RWPE2 (cell line): Measurements from ENCODE around the gene AGTRAP.

Experiments
- ATAC-seq: fragments of 200-7000 bp; cut with Tn5 transposase; 3 replicates; pipeline ENCODE4 v1.9.1; 2021; ENCODE audit warnings: low read depth
- DNase-seq: peaks from one replicate; pipeline ENCODE4 v3.0.0-alpha.2; 2020; ENCODE audit warnings: low spot score
- H3K27ac ChIP-seq: fragments of 450-650 bp; 2 replicates; pipeline ENCODE4 v1.5.1; 2017; ENCODE audit warnings: mild to moderate bottlenecking; ENCODE audit not compliant: poor library complexity, severe bottlenecking
- H3K27me3 ChIP-seq: fragments of 250-450 bp; sonication (Bioruptor Pico); 2 replicates; pipeline ENCODE4 v1.5.1; 2021; ENCODE audit warnings: mild to moderate bottlenecking, moderate library complexity; ENCODE audit not compliant: insufficient read depth, poor library complexity, severe bottlenecking
- H3K36me3 ChIP-seq: fragments of 250-450 bp; sonication (Bioruptor Pico); 2 replicates; pipeline ENCODE4 v1.5.1; 2020; ENCODE audit warnings: low read depth, mild to moderate bottlenecking, moderate library complexity
- H3K4me1 ChIP-seq: fragments of 250-450 bp; sonication (Bioruptor Pico); 2 replicates; pipeline ENCODE4 v1.5.1; 2021; ENCODE audit warnings: mild to moderate bottlenecking, moderate library complexity; ENCODE audit not compliant: insufficient read depth, poor library complexity, severe bottlenecking
- H3K4me3 ChIP-seq: fragments of 250-450 bp; sonication (Bioruptor Pico); 2 replicates; pipeline ENCODE4 v1.5.1; 2021; ENCODE audit warnings: mild to moderate bottlenecking, moderate library complexity; ENCODE audit not compliant: severe bottlenecking
- H3K9me3 ChIP-seq: fragments of 250-450 bp; sonication (Bioruptor Pico); 2 replicates; pipeline ENCODE4 v1.5.1; 2021; ENCODE audit warnings: mild to moderate bottlenecking, moderate library complexity; ENCODE audit not compliant: severe bottlenecking
- CTCF ChIP-seq: fragments of 450-650 bp; IDR thresholded peaks from one replicate; pipeline ENCODE4 v1.5.1; 2017; ENCODE audit warnings: mild to moderate bottlenecking, moderate library complexity; ENCODE audit not compliant: poor library complexity, severe bottlenecking

AGTRAP gene

GRCh38 chr1:11772458-11772857, 36.5 kb downstream of the AGTRAP start:
- TF ChIP-seq CTCF = no peak
- Histone ChIP-seq H3K27me3 (no peaks in the 10 kb centered on the region), H3K27ac (no peak overlapping the region), H3K36me3 (no peaks in the 10 kb centered on the region), H3K4me1 (no peaks in the 10 kb centered on the region), H3K4me3 (no peak overlapping the region), H3K9me3 (no peaks in the 10 kb centered on the region)
- no peak for DNase-seq
- ATAC-seq = no peak

- no peak overlapping the region for H3K4me3 ChIP-seq
- H3K4me1 ChIP-seq = no peaks in the 10 kb centered on the region
- H3K27ac ChIP-seq = no peak overlapping the region
- H3K36me3 ChIP-seq = no peaks in the 10 kb centered on the region
- DNase-seq = no peak
- no peaks in the 10 kb centered on the region for H3K27me3 ChIP-seq
- H3K9me3 ChIP-seq = no peaks in the 10 kb centered on the region
- no peak for TF ChIP-seq CTCF
- no peak for ATAC-seq
These were observed 38.8 kb downstream of the AGTRAP start for GRCh38 chr1:11774753-11775152.

- H3K27me3 ChIP-seq = no peaks in the 10 kb centered on the region
- TF ChIP-seq CTCF = no peak
- no peaks in the 10 kb centered on the region for H3K9me3 ChIP-seq
- DNase-seq = no peak
- no peak for ATAC-seq
- H3K27ac ChIP-seq = no peak overlapping the region
- H3K4me3 ChIP-seq = no peak overlapping the region
- H3K4me1 ChIP-seq = no peaks in the 10 kb centered on the region
- no peaks in the 10 kb centered on the region for H3K36me3 ChIP-seq
These were observed 41.9 kb downstream of the AGTRAP start for GRCh38 chr1:11777658-11778322.

GRCh38 chr1:11778336-11778735, 42.4 kb downstream of the AGTRAP start:
- Histone ChIP-seq H3K4me1 (no peaks in the 10 kb centered on the region), H3K36me3 (no peaks in the 10 kb centered on the region), H3K9me3 (no peaks in the 10 kb centered on the region), H3K27ac (no peak overlapping the region), H3K4me3 (no peak overlapping the region), H3K27me3 (no peaks in the 10 kb centered on the region)
- ATAC-seq (no peak), DNase-seq (no peak)
- no peak for TF ChIP-seq CTCF

GRCh38 chr1:11778844-11779623, 43.1 kb downstream of the AGTRAP start:
- Histone ChIP-seq H3K9me3 (no peaks in the 10 kb centered on the region), H3K4me1 (no peaks in the 10 kb centered on the region), H3K27me3 (no peaks in the 10 kb centered on the region), H3K27ac (no peak overlapping the region), H3K36me3 (no peaks in the 10 kb centered on the region), H3K4me3 (no peak overlapping the region)
- no peak for TF ChIP-seq CTCF
- ATAC-seq (no peak), DNase-seq (no peak)
